GM12891 (cell line): Measurements from ENCODE around the gene AFG3L2.

ENCODE experiments used
- POLR2A ChIP-seq: IDR thresholded peaks from 2 replicates; pipeline ENCODE4 v1.6.1; 2011; ENCODE audit warnings: low read depth, low read length, control low read depth
- TAF1 ChIP-seq: IDR thresholded peaks from 2 replicates; pipeline ENCODE4 v1.6.1; 2011; ENCODE audit warnings: low read depth, low read length, control low read depth

DNA sequence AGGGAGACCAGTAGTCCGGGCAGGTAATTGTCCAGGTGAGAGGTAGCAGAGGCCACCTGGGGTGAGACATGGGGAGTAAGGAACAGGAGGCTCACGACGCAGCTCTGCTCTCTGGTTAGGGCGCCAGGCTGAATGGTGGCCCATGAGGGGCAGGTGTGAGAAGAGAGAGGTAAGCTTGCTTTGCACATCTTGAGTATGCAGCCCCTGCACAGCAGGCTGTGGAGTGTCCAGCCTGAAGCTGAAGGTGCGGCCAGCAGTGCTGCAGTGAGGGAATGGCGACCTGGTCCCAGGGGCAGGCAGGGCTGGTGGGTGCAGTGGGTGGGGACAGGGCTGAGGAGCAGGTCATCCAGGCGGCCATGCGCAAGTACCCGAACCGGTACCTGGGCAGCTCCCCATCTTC lies 46.4 kb upstream of the AFG3L2 start:
- TF ChIP-seq TAF1 (no peak), POLR2A (no peak)
